ENCODE data around the gene HYI. TPM values are rescaled to one million over a fixed set of nuclear protein-coding genes. Genes with fewer than 3 reads are reported as not detected.
A peak's percentile ranks its signal among the peaks of the same experiment; 100 is the strongest.

HYI gene
- total RNA-seq, 1 experiment from 2014 or later: 89.8 TPM

DNA sequence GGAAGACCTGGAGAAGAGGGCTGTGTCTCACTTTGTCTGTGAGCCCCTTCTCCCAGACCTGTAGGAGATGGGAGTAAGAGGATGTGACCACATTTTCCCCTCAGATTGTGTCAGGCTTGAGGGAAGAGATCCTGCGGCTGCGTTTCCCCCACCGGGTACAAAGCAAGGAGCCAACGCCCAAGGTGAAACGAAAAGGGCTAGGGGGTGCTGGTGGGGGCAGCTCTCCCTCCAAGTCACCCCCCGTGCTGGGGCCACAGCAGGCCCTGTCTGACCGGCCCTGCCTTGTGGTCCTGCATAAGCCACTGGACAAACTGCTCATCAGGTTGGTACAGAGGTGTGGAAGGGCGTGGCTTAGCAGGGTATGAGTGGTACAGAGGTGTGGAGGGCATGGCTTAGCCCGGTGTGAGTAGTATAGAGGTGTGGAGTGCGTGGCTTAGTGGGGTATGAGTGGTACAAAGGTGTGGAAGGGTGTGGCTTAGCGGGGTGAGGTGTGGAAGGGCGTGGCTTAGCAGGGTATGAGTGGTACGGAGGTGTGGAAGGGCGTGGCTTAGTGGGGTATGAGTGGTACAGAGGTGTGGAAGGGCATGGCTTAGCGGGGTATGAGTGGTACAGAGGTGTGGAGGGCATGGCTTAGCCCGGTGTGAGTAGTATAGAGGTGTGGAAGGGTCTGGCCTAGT is 30.6 kb downstream of the HYI start:
- TF ChIP-seq EZH2phosphoT487 (IDR thresholded peaks at IDR 0.05; ENCODE audit: borderline replicate concordance, low read length): no peak
- TF ChIP-seq EZH2 (IDR thresholded peaks at IDR 0.05; ENCODE audit: low read length, unreplicated experiment): no peak
- TF ChIP-seq, protein P1, sequence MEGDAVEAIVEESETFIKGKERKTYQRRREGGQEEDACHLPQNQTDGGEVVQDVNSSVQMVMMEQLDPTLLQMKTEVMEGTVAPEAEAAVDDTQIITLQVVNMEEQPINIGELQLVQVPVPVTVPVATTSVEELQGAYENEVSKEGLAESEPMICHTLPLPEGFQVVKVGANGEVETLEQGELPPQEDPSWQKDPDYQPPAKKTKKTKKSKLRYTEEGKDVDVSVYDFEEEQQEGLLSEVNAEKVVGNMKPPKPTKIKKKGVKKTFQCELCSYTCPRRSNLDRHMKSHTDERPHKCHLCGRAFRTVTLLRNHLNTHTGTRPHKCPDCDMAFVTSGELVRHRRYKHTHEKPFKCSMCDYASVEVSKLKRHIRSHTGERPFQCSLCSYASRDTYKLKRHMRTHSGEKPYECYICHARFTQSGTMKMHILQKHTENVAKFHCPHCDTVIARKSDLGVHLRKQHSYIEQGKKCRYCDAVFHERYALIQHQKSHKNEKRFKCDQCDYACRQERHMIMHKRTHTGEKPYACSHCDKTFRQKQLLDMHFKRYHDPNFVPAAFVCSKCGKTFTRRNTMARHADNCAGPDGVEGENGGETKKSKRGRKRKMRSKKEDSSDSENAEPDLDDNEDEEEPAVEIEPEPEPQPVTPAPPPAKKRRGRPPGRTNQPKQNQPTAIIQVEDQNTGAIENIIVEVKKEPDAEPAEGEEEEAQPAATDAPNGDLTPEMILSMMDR (conservative IDR thresholded peaks at IDR 0.05; ENCODE audit: low read depth, low read length): no peak
- BruUV-seq (replicated peaks): no TSS peak
- Histone ChIP-seq H3K79me2 (ENCODE audit: low read length) (no peaks in the 10 kb centered on the region), H3K4me1 (ENCODE audit: insufficient read depth, low read length) (peaks cover 15% of the 10 kb centered on the region; the same call in 1 of the 2 replicates), H3K4me3 (ENCODE audit: low read length) (no peak overlapping the region), H2AFZ (ENCODE audit: low read length) (no peak overlapping the region), H3K27me3 (ENCODE audit: low read length) (no peaks in the 10 kb centered on the region), H3K9ac (ENCODE audit: low read length) (no peak overlapping the region), H3K9me3 (ENCODE audit: low read length) (no peaks in the 10 kb centered on the region), H3K27ac (ENCODE audit: low read length) (peak overlapping the region; percentile 73), H4K20me1 (ENCODE audit: low read length) (no peaks in the 10 kb centered on the region), H3K36me3 (ENCODE audit: low read depth, low read length) (peaks cover 59% of the 10 kb centered on the region), H3K9me2 (replicated peaks; ENCODE audit: low read length) (no peaks in the 10 kb centered on the region), H3K4me2 (ENCODE audit: low read length) (no peak overlapping the region), H3F3A (ENCODE audit: low read length, unreplicated experiment) (no peaks in the 10 kb centered on the region)
- intact Hi-C loops (cut with micrococcal nuclease): no loop called here
- no peak for DNase-seq
- ATAC-seq: no peak
- ChIA-PET POLR2A (ENCODE audit: unreplicated experiment) (no interaction called here), CTCF (no interaction called here)

DNA sequence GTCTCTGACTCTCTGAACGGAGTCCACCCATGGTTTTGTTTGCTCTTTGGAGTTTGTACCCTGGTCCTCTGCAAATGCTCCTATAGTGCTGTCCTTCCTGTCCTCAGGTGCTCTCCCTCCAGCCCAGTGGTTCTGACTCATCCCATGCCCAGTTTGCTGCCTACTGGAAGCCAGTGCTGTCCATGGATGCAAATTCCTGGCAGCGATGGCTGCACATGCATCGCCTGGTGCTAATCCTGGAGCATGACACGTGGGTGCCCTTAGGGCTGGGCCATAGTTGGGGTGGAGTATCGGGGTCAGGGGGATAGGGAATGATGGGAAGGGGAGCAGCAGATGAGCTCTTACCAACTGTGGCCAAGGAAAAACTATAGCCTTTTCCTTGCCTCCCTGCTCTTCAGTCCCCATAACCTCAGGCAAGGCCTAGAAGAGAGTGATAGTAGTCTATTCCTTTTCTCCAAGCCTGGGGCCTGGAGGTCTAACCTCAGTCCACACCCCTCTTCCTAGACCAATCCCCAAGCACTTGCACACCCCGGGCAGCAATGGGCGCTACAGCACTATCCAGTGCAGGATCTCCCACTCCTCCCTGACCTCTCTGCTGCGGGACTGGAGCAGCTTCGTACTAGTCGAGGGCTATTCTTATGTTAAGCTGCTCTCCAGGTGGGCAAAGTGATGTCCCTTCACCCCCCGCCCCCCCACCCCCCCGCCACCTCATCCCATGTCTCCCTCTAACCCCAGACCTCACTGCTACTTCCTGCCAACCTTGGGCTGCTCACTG is 31.6 kb downstream of the HYI start:
- Histone ChIP-seq H3K4me2 (ENCODE audit: low read length) (no peak overlapping the region), H3K9me2 (replicated peaks; ENCODE audit: low read length) (no peaks in the 10 kb centered on the region), H4K20me1 (ENCODE audit: low read length) (no peaks in the 10 kb centered on the region), H3K79me2 (ENCODE audit: low read length) (no peaks in the 10 kb centered on the region), H3F3A (ENCODE audit: low read length, unreplicated experiment) (no peaks in the 10 kb centered on the region), H3K9ac (ENCODE audit: low read length) (no peak overlapping the region), H3K36me3 (ENCODE audit: low read depth, low read length) (peaks cover 52% of the 10 kb centered on the region), H3K4me1 (ENCODE audit: insufficient read depth, low read length) (peaks cover 15% of the 10 kb centered on the region; the same call in 1 of the 2 replicates), H3K4me3 (ENCODE audit: low read length) (no peak overlapping the region), H3K27ac (ENCODE audit: low read length) (no peak overlapping the region), H3K9me3 (ENCODE audit: low read length) (no peaks in the 10 kb centered on the region), H2AFZ (ENCODE audit: low read length) (no peak overlapping the region), H3K27me3 (ENCODE audit: low read length) (no peaks in the 10 kb centered on the region)
- TF ChIP-seq, protein P1 (conservative IDR thresholded peaks at IDR 0.05; ENCODE audit: low read depth, low read length): no peak
- no peak for TF ChIP-seq EZH2phosphoT487 (IDR thresholded peaks at IDR 0.05; ENCODE audit: borderline replicate concordance, low read length)
- no peak for TF ChIP-seq EZH2 (IDR thresholded peaks at IDR 0.05; ENCODE audit: low read length, unreplicated experiment)
- ChIA-PET CTCF (no interaction called here), POLR2A (ENCODE audit: unreplicated experiment) (no interaction called here)
- 0 out of 2 replicates have a peak, but pooled peaks have one; percentile 13 for ATAC-seq
- intact Hi-C loops (cut with micrococcal nuclease): no loop called here
- no peak for DNase-seq
- no TSS peak for BruUV-seq (replicated peaks)

DNA sequence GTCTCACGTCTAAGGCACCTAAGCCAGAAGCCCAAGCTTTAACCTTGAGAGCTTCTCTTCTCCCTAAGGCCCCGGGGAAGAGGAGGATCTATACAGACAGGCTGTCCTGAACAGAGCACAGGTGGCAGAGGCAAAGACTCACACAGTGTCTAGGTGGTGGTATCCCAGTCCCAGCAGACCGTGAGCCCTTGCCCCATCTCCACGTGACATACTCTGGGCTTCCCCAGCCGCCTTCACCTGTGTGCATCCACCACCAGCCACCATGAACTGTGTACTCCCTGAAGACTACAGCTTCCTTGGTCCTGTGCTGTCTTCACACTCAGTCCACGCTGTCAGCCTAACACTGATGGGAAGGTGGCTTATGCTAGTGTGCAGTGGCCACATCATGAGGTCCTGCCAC is 32.3 kb downstream of the HYI start:
- no peaks in the 10 kb centered on the region for H3F3A ChIP-seq (ENCODE audit: low read length, unreplicated experiment)
- no peak overlapping the region for H2AFZ ChIP-seq (ENCODE audit: low read length)
- H3K9me2 ChIP-seq (replicated peaks; ENCODE audit: low read length): no peaks in the 10 kb centered on the region
- BruUV-seq (replicated peaks): no TSS peak
- H3K36me3 ChIP-seq (ENCODE audit: low read depth, low read length): peaks cover 54% of the 10 kb centered on the region
- no peak for ATAC-seq
- H3K4me3 ChIP-seq (ENCODE audit: low read length): no peak overlapping the region
- no peak overlapping the region for H3K27ac ChIP-seq (ENCODE audit: low read length)
- H3K27me3 ChIP-seq (ENCODE audit: low read length): no peaks in the 10 kb centered on the region
- no peak overlapping the region for H3K4me2 ChIP-seq (ENCODE audit: low read length)
- CTCF ChIA-PET: no interaction called here
- no peak overlapping the region for H3K9ac ChIP-seq (ENCODE audit: low read length)
- POLR2A ChIA-PET (ENCODE audit: unreplicated experiment): no interaction called here
- no peaks in the 10 kb centered on the region for H3K79me2 ChIP-seq (ENCODE audit: low read length)
- no peaks in the 10 kb centered on the region for H3K9me3 ChIP-seq (ENCODE audit: low read length)
- TF ChIP-seq EZH2 (IDR thresholded peaks at IDR 0.05; ENCODE audit: low read length, unreplicated experiment) (no peak), EZH2phosphoT487 (IDR thresholded peaks at IDR 0.05; ENCODE audit: borderline replicate concordance, low read length) (no peak)
- TF ChIP-seq, protein P1 (conservative IDR thresholded peaks at IDR 0.05; ENCODE audit: low read depth, low read length): no peak
- peaks cover 15% of the 10 kb centered on the region; the same call in 1 of the 2 replicates for H3K4me1 ChIP-seq (ENCODE audit: insufficient read depth, low read length)
- intact Hi-C loops (cut with micrococcal nuclease): no loop called here
- no peaks in the 10 kb centered on the region for H4K20me1 ChIP-seq (ENCODE audit: low read length)
- DNase-seq: no peak
